Fibroblast of pulmonary artery (primary cell): ENCODE measurements around the gene MGAT4B.

Source experiments
- DNase-seq: peaks from one replicate; pipeline ENCODE4 v3.0.0-alpha.2; 2010; ENCODE audit warnings: low read depth
- H3K4me3 ChIP-seq: replicated peaks from 2 replicates; pipeline ENCODE4 v1.5.1; 2011; ENCODE audit warnings: low read depth, mild to moderate bottlenecking, control low read depth, low read length, moderate library complexity
- TF ChIP-seq, protein P1 (sequence below): IDR thresholded peaks from 2 replicates; pipeline ENCODE4 v1.5.1; 2011; ENCODE audit warnings: mild to moderate bottlenecking, control low read depth, low read length, inconsistent platforms; ENCODE audit errors: missing control alignments

Gene MGAT4B

DNA sequence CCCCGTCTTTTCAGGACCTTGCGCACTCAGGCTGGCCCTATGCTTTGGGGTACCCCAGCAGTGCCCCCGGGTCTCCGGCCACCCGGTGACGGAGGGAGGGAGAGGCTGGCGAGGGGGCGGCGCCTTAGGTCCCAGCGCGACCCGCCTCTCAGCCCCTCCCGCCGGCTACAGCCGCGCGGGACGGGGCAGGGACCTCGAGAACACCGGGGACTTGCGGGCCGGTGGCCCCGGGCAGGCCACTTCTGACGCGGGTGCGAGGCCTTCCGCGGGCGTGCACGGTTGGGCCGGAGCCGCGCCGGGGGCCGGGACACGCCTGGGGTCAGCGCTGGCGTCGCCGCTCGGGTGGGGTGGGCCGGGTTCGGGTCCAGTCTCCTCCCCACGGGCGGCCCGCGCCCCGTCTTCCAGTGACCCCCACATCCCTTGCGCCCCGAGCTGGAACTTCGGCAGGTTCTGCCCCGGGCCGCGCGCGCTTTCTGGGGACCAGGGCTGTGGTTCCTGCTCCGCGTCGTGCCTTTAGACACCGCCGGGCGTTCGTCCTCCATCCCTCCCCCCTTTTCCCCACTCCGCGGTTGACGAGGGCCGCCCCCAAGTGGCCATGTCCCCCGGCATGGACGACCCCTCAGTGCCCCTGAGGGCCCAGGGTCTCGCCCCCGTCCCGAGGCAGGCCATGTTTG, 10.3 kb upstream of the MGAT4B start:
- TF ChIP-seq, protein P1, sequence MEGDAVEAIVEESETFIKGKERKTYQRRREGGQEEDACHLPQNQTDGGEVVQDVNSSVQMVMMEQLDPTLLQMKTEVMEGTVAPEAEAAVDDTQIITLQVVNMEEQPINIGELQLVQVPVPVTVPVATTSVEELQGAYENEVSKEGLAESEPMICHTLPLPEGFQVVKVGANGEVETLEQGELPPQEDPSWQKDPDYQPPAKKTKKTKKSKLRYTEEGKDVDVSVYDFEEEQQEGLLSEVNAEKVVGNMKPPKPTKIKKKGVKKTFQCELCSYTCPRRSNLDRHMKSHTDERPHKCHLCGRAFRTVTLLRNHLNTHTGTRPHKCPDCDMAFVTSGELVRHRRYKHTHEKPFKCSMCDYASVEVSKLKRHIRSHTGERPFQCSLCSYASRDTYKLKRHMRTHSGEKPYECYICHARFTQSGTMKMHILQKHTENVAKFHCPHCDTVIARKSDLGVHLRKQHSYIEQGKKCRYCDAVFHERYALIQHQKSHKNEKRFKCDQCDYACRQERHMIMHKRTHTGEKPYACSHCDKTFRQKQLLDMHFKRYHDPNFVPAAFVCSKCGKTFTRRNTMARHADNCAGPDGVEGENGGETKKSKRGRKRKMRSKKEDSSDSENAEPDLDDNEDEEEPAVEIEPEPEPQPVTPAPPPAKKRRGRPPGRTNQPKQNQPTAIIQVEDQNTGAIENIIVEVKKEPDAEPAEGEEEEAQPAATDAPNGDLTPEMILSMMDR: no peak
- H3K4me3 ChIP-seq: peak overlapping the region; percentile 21
- no peak for DNase-seq

DNA sequence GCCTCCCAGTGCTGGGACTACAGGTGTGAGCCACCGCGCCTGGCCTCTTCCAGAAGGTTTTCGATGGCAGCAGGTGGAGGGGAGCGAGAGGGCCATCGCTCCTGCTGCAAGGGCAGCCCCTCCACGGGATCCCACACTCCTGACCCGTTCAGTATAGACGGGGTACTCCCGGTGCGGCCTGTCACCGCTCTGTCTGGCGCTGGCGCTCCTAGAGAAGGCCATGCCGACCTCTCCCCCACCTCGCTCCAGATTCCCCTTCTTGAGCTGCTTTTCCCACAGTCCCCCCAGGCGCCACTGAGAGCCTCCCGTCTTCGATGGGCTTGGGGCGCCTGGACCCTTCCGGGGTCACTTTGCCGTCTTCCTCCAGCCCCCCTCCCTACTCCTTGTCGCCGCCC, 9.7 kb upstream of the MGAT4B start:
- DNase-seq: no peak
- TF ChIP-seq, protein P1: no peak
- H3K4me3 ChIP-seq: peak overlapping the region; percentile 21

DNA sequence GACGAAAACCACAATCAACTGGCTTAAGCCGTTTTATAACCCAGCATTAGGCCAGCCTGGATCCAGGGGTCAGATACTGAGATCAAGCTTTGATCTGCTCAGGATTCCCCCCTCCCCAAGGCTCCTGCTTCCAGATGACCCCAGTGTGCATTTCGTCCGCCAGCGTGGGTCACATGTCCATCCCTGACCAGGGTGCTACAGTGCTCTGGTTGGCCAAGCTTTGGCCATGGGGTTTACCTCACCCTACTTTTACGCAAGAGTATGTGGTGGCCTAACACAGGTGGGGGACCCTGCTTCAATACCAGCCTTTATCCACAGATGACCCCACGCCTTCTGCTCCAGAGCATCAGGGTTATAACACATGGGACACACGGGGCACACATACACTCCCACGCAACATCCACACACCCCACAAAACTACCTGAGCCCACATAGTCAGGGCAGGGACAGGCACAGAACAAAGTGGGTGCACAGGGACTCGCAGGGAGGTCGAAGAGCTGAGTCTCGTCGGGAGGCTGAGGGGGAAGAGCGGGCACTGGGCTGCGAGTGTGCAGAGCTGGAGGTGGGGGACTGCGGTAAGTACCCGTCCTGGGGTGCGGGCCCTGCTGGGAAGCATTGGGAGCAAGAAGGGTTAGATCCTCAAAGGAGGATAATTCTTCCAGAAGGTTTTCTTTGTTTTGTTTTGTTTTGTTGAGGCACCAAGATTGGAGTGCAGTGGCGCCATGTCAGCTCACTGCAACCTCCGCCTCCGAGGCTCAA, 9.0 kb upstream of the MGAT4B start:
- TF ChIP-seq, protein P1: no peak
- no peak overlapping the region for H3K4me3 ChIP-seq
- DNase-seq: no peak

DNA sequence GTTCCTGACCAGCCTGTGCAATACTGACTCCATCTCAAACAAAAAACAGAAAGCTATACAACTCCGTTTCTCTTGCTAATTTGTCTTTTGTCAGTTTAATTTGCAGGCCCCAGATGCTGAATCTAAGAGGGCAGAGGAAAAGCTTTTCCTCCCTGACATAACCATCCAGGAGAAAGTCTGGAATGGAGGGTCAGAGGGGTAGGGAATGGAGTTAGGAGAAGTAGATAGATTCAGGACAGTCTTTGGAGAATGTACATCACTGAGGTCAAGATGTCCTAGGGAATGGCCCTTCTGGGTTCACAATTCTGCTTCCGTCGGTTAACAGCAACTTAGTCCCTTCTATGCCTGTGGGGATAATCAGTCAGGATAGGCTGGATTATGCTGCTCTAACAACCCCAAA, 7.4 kb upstream of the MGAT4B start:
- TF ChIP-seq, protein P1: no peak
- H3K4me3 ChIP-seq: no peak overlapping the region
- no peak for DNase-seq

- TF ChIP-seq, protein P1: no peak
- DNase-seq: no peak
- H3K4me3 ChIP-seq: no peak overlapping the region
These were observed 6.4 kb upstream of the MGAT4B start for GRCh38 chr5:179812997-179813607.

DNA sequence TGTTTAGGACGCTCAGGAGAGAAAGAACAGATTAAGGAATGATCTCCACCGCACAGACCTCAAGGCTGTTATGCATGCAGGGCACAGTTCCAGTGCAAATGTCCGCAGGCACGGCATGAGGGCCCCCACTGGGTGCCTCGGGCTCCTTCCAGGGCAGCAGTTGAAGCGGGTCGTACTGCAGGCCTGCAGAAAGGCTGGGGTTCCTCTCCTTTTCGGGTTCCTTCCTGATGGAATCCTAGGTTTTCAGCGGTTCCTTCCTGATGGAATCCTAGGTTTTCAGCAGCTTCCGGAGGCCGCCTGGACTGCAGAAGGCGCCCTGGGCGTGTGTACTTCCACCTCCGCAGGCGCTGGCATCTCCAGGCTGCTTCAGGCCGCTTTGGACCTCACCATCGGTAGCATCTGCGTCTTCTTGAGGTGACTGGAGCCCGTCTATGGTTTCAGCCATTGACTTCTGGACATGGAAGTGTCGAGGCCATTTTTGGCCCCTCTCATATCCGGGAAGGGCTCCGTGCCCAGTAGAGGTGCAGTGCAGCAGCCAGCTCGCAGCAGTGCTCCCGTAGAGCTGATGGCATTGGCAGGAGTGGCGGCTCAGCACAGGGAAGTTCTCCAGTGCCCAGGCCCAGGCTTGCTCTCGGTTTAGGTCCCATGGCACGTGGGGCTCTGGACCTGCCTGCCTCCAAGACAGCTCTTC, 5.6 kb upstream of the MGAT4B start:
- DNase-seq: no peak
- TF ChIP-seq, protein P1: no peak
- no peak overlapping the region for H3K4me3 ChIP-seq
